ENCODE results near the gene PFDN5. TPM values are rescaled to one million over a fixed set of nuclear protein-coding genes. Genes with fewer than 3 reads are reported as not detected.

PFDN5 gene
- polyA plus RNA-seq (2011; rRNA removed): 970 and 991 TPM in 2 replicates
- 207 and 211 TPM in 2 replicates for polyA minus RNA-seq (2011; rRNA and poly(A)+ RNA removed)

DNA sequence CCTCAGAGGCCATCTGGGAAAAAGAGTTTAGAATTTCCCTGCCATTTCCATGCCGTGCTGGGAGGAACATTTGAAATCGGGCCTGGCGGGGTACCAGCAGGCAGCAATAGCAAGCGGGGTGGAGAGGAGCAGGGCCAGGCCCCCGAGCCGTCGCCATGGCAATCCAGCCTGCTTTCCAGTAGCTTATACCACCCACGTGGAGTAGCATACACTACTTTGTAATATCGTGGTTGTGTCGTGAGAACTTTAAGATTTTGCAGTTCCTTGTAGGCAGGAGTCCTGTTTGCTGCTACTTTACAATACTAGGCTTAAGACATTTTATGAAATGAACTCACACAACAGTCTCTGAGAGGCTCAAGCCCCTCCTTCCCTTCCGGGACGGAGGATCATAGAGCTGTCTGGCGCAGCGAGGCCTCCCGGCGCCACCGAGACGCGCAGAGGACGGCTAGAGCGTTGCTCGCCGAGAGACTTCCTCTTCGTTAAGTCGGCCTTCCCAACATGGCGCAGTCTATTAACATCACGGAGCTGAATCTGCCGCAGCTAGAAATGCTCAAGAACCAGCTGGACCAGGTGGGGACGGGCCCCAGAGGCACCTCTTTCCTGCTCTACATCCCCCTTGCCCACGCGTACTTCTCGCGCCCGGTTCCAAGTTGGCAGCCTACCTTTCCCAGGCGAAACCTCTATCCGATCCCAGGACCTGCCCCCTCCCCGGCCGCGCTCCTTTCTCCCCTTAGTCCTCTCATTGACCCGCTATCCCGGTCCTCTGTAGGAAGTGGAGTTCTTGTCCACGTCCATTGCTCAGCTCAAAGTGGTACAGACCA is at the start of gene PFDN5:
Gene PFDN5 (plus strand): TSS at position 473 of the 821 bp plus-strand sequence. CDS start 26 bp downstream, at position 499.
- Histone ChIP-seq H3K4me3 (ENCODE audit: low read depth, low read length) (peak within 1 kb of the TSS; percentile 99), H3K9me3 (ENCODE audit: control insufficient read depth, insufficient read depth, low read length) (no peaks in the 10 kb centered on the region; the same call in 1 of the 2 replicates), H3K27ac (ENCODE audit: low read depth, low read length) (peak within 1 kb of the TSS; percentile 73), H3K27me3 (ENCODE audit: control insufficient read depth, insufficient read depth, low read length) (no peaks in the 10 kb centered on the region)
- POLR2A ChIA-PET: interaction anchor here (0.7 to 1.8 kb wide), 9 partner anchors 13 to 247 kb away, joined by 3 to 12 read pairs (median 4); partner anchors contain the start of genes AAAS, CSAD, SPRYD3 and TARBP2
- peak; percentile 73 for DNase-seq (ENCODE audit: low read depth, low spot score)
- CTCF ChIA-PET: interaction anchor here (0.7 to 16.4 kb wide), 7 partner anchors 13 to 450 kb away, joined by 3 to 183 read pairs (median 3); partner anchors contain the start of gene AAAS
- TF ChIP-seq, protein P1, sequence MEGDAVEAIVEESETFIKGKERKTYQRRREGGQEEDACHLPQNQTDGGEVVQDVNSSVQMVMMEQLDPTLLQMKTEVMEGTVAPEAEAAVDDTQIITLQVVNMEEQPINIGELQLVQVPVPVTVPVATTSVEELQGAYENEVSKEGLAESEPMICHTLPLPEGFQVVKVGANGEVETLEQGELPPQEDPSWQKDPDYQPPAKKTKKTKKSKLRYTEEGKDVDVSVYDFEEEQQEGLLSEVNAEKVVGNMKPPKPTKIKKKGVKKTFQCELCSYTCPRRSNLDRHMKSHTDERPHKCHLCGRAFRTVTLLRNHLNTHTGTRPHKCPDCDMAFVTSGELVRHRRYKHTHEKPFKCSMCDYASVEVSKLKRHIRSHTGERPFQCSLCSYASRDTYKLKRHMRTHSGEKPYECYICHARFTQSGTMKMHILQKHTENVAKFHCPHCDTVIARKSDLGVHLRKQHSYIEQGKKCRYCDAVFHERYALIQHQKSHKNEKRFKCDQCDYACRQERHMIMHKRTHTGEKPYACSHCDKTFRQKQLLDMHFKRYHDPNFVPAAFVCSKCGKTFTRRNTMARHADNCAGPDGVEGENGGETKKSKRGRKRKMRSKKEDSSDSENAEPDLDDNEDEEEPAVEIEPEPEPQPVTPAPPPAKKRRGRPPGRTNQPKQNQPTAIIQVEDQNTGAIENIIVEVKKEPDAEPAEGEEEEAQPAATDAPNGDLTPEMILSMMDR (IDR thresholded peaks at IDR 0.05; ENCODE audit: low read depth, low read length): peak; percentile 11; the same call in 1 of the 2 replicates

- Histone ChIP-seq H3K27ac (ENCODE audit: low read depth, low read length) (peak overlapping the region; percentile 68), H3K4me3 (ENCODE audit: low read depth, low read length) (peak overlapping the region; percentile 88), H3K9me3 (ENCODE audit: control insufficient read depth, insufficient read depth, low read length) (no peaks in the 10 kb centered on the region; the same call in 1 of the 2 replicates), H3K27me3 (ENCODE audit: control insufficient read depth, insufficient read depth, low read length) (peaks cover 2% of the 10 kb centered on the region)
- ChIA-PET CTCF (interaction anchor here (0.6 to 1.5 kb wide), 5 partner anchors 9 to 226 kb away, joined by 3 to 7 read pairs (median 4); no protein-coding TSS in a partner anchor), POLR2A (interaction anchor here (0.7 to 0.9 kb wide), 2 partner anchors 9 to 16 kb away, joined by 3 read pairs; no protein-coding TSS in a partner anchor)
- DNase-seq (ENCODE audit: low read depth, low spot score): no peak
- TF ChIP-seq, protein P1 (IDR thresholded peaks at IDR 0.05; ENCODE audit: low read depth, low read length): peak; percentile 32; the same call in 1 of the 2 replicates
Observed at GRCh38 chr12:53251477-53252348, 43.6 kb upstream of the PFDN5 start.

DNA sequence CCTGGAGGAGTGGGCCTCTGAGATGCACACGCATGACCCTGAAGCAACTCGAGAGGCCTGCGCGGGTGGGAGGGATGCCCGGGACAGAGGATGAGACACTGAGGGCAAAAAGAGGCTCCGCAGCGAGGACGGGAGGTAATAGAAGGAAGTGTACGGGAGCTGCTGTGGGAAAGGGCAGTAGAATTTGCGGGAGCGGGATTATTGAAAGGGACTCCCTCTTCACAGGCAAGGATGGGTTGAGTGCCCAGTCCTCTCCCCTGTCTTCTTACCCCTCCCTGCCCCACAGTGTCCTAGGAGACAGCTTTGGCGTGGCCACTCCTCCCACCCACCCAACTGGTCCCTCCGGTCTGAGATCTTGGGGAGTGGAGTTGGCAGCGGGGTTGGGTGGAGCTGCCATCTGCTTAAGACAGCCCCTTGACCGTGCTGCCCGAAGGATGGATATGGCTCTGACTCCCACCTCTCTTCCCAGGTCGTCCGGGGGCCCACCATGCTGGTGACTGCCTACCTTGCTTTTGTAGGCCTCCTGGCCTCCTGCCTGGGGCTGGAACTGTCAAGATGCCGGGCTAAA is 42.9 kb upstream of the PFDN5 start:
- no peaks in the 10 kb centered on the region; the same call in 1 of the 2 replicates for H3K9me3 ChIP-seq (ENCODE audit: control insufficient read depth, insufficient read depth, low read length)
- H3K27me3 ChIP-seq (ENCODE audit: control insufficient read depth, insufficient read depth, low read length): no peaks in the 10 kb centered on the region
- CTCF ChIA-PET: interaction anchor here (0.9 to 1.5 kb wide), 5 partner anchors 10 to 69 kb away, joined by 3 to 4 read pairs (median 3); partner anchors contain the start of gene AAAS
- H3K4me3 ChIP-seq (ENCODE audit: low read depth, low read length): peak overlapping the region; percentile 88
- TF ChIP-seq, protein P1 (IDR thresholded peaks at IDR 0.05; ENCODE audit: low read depth, low read length): 0 out of 2 replicates have a peak, but pooled peaks have one; percentile 37
- no peak for DNase-seq (ENCODE audit: low read depth, low spot score)
- POLR2A ChIA-PET: interaction anchor here (1.4 kb wide), 1 partner anchor 33 kb away, joined by 5 read pairs; no protein-coding TSS in a partner anchor
- peak overlapping the region; percentile 68 for H3K27ac ChIP-seq (ENCODE audit: low read depth, low read length)

- CTCF ChIA-PET: interaction anchor here (0.9 to 1.3 kb wide), 3 partner anchors 10 to 68 kb away, joined by 3 read pairs; partner anchors contain the start of gene AAAS
- H3K27me3 ChIP-seq (ENCODE audit: control insufficient read depth, insufficient read depth, low read length): no peaks in the 10 kb centered on the region
Observed at GRCh38 chr12:53253298-53253697, 42.0 kb upstream of the PFDN5 start.

More at GRCh38 chr12:53253298-53253697, 42.0 kb upstream of the PFDN5 start:
- no peak for DNase-seq (ENCODE audit: low read depth, low spot score)
- TF ChIP-seq, protein P1 (IDR thresholded peaks at IDR 0.05; ENCODE audit: low read depth, low read length): no peak
- H3K4me3 ChIP-seq (ENCODE audit: low read depth, low read length): peak overlapping the region; percentile 88
- no peaks in the 10 kb centered on the region; the same call in 1 of the 2 replicates for H3K9me3 ChIP-seq (ENCODE audit: control insufficient read depth, insufficient read depth, low read length)
- POLR2A ChIA-PET: interaction anchor here (1.4 kb wide), 1 partner anchor 34 kb away, joined by 5 read pairs; no protein-coding TSS in a partner anchor
- H3K27ac ChIP-seq (ENCODE audit: low read depth, low read length): no peak overlapping the region

Data from AG04450 (cell line).